HG02759 (cell line): Measurements from ENCODE around the gene ITGA6.

Experiments used
- ATAC-seq: cut with Tn5 transposase; IDR thresholded peaks from one replicate; pipeline ENCODE4 v1.9.1; 2021; ENCODE audit warnings: mild to moderate bottlenecking, moderate library complexity; ENCODE audit not compliant: unreplicated experiment

ITGA6 gene

DNA sequence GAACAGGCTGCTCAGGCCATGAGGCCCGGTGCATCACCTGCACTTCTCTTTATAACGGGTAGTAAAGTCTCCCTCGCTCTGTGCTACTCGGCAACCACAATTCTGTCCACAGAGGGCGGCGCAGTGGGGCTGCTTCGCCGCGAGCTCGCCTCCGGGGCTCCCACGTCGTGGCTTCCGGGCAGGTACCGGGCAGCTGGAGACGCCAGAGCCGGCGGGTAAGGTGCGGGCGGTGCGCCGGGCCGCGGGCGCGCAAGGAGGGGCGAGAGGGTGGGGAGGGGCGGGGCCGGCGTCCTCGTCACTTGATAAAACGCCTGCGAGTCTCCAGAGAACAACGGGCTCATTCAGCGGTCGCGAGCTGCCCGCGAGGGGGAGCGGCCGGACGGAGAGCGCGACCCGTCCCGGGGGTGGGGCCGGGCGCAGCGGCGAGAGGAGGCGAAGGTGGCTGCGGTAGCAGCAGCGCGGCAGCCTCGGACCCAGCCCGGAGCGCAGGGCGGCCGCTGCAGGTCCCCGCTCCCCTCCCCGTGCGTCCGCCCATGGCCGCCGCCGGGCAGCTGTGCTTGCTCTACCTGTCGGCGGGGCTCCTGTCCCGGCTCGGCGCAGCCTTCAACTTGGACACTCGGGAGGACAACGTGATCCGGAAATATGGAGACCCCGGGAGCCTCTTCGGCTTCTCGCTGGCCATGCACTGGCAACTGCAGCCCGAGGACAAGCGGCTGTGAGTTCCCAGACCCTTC lies at the start of gene ITGA6:
Gene ITGA6, plus strand, starts transcription at position 331 of the 734 bp plus-strand sequence.
- ATAC-seq, result peak; percentile 68

GRCh38 chr2:172380436-172381274 lies 46.7 kb upstream of the ITGA6 start:
- no peak for ATAC-seq

DNA sequence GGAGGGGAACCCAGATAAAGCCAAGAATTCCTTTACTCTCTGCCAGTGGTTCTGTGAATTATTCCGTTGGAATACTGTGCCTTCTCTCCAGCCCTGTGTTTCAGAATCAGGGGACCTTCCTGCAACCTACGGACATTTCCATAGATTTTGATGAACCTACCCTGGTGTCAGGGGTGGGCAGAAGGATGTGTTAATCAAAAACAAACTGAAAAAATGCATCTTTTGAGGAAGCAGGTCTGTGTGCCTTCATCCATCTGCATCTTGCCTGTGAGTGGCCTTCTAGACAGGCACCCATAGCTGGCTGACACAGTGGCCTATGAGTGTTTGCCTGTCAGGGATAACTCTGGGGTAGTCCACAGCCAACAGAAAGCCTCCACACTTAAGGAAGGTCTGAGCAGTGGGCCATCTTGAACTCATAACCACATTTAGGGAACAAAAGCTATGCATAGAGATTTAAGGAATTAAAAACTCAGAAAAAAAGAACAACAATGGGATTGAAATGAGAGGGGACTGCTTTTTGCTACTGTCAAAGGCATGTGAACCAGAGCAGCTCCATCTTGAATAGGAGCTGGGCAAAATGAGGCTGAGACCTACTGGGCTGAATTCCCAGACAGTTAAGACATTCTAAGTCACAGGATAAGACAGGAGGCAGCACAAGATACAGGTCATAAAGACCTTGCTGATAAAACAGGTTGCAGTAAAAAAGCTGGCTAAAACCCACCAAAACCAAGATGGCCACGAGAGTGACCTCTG lies 45.9 kb upstream of the ITGA6 start:
- ATAC-seq, result no peak

DNA sequence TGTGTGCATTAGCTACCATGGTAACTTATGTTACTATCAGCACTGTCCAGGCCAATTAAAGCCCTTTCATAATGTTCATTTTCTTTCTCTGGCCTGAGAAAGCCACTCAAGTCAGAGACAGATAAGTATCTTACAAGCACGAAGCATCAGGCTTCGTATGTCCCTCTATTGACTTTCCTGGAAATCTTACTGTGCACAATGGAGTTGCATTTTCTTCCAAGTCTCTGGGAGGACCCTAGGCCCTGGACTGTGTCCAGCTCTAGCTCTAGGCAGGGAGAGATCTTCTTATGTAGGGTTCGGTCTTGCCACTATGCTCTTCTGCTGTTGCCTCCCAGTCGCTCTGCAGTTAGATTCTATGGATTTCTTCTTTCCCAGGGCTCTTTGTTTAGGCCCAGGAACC lies 40.0 kb upstream of the ITGA6 start:
- no peak for ATAC-seq

GRCh38 chr2:172389685-172390339 lies 37.6 kb upstream of the ITGA6 start:
- ATAC-seq, result no peak

GRCh38 chr2:172394002-172394401 lies 33.4 kb upstream of the ITGA6 start:
- ATAC-seq, result no peak

DNA sequence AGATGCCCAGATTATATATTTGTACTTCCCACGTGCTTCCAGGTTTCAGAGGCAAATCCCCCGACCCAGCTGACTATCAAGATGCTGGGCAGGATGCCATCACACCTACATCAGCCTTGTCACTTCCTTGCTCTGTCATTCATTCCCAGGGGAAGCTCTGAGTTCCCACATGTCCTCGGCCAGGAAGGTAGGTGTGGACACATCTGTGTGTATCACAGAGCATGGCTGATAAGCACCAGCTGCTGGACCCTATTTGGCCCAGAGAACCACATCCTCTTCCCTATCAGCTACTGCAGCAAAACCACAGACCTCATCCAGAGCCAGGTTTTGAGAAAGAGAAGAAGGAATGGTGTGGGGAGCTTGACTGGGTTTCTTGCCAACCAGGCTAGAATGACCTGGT lies 31.9 kb upstream of the ITGA6 start:
- no peak for ATAC-seq

DNA sequence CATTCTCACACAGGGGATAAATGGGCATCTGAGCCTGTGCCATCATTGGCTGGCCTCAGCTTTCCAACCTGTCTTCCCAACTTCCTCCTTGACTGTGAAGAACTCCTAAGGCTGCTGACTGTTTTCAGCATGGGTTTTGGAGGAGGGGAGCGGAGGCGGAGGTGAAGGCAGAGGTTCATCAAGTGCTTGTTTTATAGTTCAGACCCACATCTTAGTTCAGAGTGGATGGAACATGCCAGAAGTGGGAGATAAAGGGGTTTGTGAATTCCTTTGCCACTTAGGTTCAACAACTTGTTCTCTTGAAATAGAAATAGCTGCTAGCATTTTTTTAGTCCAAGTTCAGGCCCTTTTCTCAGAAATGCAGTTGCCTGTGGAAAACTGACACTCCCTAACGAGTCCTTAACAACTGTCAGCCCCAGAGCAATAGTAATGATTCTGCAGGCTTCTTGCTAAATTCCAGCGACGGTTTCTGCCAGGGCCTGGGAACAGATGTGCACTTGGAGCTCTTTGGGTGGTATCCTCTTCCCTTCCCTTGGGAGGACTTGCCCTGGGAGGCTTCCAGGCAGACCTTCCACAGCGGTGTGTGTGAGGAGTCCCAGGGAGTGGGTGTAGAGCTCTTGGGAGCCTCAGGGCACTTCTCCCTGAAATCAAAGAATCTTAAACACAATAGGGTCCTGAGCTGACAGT lies 30.1 kb upstream of the ITGA6 start:
- no peak for ATAC-seq

- no peak for ATAC-seq
Observed at GRCh38 chr2:172398440-172398839, 28.9 kb upstream of the ITGA6 start.

GRCh38 chr2:172399765-172400164 lies 27.6 kb upstream of the ITGA6 start:
- ATAC-seq, result no peak

DNA sequence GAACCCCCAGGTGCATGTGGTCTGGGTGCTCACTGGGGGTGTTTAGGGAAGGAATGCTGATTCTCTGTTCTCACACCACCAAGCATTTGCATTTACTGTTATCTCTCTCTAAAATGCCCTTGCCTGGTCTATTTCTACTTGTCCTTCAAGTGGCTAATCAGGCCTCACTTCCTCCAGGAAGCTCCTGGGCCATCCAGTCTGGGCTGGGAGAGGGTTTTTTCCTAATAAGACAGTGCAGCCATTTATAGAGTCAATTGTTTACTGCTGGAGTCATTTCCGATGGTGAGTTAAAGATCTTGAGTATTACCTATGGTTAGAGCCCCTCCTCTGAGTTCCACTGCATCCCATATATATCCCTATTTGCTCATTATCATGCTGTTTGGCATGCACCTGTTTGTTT lies 25.2 kb upstream of the ITGA6 start:
- ATAC-seq, result no peak

GRCh38 chr2:172403402-172403801 lies 24.0 kb upstream of the ITGA6 start:
- ATAC-seq, result no peak

GRCh38 chr2:172403881-172404468 lies 23.4 kb upstream of the ITGA6 start:
- ATAC-seq, result no peak

- no peak for ATAC-seq
Observed at GRCh38 chr2:172404824-172405223, 22.6 kb upstream of the ITGA6 start.

GRCh38 chr2:172405673-172406072 lies 21.7 kb upstream of the ITGA6 start:
- no peak for ATAC-seq

GRCh38 chr2:172408143-172408766 lies 19.1 kb upstream of the ITGA6 start:
- ATAC-seq, result no peak

- no peak for ATAC-seq
Observed at GRCh38 chr2:172409042-172409441, 18.3 kb upstream of the ITGA6 start.

DNA sequence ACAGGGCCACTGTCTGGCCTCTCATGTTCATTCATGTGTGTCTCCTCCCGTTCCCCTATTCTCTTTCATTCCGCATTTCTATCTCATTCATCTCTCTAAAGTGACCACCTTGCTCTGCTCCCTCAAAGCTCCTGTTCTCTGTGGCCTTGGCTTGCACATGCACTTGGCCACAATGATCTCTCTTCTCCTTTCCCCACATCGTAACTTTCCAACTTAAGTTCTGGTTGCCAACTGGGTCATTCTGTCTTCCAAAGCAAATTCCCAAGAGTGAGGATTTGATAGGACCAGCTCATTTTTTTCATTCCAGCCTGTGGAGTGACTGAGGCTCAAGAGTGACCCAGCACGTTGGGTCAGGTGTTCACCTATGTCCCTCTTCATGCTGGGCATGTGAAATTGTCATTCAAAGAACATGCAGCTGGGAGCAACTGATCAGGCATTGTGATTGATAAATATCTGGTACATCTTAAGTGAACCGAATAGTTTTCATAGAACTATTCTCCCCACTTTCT lies 14.3 kb upstream of the ITGA6 start:
- no peak for ATAC-seq

DNA sequence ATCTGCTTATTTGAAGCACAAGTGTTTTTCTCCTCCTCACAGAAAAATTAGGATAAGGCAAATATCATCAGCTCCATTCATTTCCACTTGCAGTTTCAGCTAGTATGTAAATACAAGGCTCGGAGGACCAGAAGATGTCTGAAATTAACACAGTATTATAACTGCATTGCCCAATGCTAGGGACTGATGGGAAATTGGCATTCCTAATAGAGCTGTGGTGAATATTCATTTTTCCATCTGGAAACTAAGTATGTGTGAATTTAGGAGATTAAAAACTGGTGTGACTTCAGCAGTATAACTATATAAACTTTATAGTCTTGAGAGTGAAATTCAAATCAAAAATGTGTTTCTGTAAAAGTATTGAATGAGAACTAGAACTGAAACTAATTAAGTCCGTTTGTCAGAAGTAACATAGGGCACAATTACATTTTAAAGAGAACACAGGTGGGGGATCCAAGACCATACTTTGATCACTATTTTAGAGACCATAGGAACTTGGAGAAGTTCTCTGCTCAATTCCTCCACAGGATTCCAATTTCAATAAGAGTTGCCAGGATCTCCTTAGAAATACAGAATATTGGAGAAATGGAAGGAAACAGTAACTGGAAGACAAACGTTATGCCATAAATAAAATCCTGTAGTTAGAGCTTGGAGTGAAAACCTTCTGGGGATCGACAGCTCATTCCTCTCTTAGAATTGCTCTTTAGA lies 12.1 kb upstream of the ITGA6 start:
- ATAC-seq, result no peak
